Fibroblast of mammary gland (primary cell): Measurements from ENCODE around the gene SETBP1.

ENCODE experiments used
- DNase-seq: peaks from one replicate; pipeline ENCODE4 v3.0.0-alpha.2; 2010; ENCODE audit warnings: low read depth
- H3K4me3 ChIP-seq: 2 replicates; pipeline ENCODE4 v1.5.1; 2011; ENCODE audit warnings: low read depth, mild to moderate bottlenecking, low read length, moderate library complexity; ENCODE audit not compliant: control insufficient read depth
- TF ChIP-seq, protein P1 (sequence below): conservative IDR thresholded peaks from 2 replicates; pipeline ENCODE4 v1.5.1; 2011; ENCODE audit warnings: low read depth, low read length, inconsistent platforms; ENCODE audit not compliant: control insufficient read depth, insufficient read depth

Gene SETBP1

DNA sequence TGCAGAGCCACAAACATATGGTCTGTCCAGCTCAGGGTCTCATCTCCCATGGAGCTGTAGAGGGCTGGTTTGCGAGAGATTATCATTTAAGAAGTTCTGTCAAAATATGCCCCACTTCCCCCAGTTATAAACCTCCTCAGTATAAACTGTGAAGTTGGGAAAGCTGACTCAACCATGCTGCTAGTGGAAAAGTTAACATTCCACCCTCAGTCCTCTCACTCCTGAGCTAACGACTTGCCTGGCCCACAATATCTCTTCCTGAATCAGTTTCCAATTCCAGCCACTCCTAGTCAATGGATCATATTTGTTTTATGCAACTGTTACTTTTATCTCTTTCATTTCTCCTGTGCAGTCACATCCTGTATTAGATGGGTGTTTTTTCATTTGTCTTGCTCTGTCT, 326.2 kb downstream of the SETBP1 start:
- TF ChIP-seq, protein P1, sequence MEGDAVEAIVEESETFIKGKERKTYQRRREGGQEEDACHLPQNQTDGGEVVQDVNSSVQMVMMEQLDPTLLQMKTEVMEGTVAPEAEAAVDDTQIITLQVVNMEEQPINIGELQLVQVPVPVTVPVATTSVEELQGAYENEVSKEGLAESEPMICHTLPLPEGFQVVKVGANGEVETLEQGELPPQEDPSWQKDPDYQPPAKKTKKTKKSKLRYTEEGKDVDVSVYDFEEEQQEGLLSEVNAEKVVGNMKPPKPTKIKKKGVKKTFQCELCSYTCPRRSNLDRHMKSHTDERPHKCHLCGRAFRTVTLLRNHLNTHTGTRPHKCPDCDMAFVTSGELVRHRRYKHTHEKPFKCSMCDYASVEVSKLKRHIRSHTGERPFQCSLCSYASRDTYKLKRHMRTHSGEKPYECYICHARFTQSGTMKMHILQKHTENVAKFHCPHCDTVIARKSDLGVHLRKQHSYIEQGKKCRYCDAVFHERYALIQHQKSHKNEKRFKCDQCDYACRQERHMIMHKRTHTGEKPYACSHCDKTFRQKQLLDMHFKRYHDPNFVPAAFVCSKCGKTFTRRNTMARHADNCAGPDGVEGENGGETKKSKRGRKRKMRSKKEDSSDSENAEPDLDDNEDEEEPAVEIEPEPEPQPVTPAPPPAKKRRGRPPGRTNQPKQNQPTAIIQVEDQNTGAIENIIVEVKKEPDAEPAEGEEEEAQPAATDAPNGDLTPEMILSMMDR: no peak
- H3K4me3 ChIP-seq: no peak overlapping the region
- peak; percentile 33 for DNase-seq

DNA sequence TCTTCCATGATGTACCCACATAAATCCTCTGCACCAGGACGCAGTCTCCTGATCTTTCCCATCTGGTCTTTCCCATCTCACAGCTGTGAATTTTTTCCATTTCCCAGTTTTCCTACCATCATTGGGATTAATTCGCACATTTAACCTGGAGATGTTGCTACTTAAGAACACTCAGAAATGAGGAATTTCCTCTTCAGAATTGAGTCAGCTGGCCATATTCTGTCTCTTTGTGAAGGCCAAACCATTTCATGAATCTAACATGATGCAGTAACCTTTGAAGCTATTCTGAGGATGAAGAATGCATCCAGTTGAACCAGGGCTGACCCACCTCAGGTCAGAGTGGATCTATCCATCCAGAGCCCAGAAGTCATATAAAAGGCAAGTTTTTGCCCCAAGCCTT, 326.8 kb downstream of the SETBP1 start:
- no peak overlapping the region for H3K4me3 ChIP-seq
- TF ChIP-seq, protein P1: no peak
- peak; percentile 24 for DNase-seq

DNA sequence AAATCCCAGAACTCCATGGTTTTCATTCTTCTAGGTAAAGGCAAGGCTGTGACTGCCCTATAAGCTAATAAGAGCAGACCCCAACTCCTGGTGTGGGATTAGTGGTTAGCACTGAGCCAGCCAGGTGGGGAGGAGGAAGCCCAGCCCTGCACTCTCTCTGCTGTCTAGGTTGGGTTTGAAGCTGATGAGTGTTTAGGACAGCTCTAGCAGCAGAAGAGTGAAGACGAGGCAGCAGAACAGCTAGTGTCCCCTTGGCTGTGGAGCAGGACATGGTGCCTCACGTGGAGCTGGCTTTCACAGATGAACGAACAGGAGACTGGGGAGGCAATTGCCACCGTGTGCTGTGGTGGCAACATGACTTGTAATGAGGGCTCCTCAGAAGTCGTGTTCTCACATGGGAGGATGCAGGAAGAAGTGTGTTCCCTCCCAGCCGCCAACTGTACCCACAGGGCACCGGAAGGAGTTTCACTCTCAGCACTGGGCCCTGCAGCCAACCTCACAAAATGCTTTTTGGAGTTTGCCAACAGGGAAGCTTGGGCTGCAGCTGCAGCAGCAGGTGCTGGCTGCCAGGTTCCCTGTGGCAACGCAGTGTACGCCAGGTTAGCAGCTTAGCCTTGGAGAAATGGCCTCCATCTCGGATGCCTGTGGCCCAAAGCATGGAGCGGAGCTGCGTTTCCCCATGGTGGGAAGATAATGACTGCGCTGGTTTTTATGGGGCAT, 328.2 kb downstream of the SETBP1 start:
- no peak overlapping the region for H3K4me3 ChIP-seq
- DNase-seq: no peak
- TF ChIP-seq, protein P1: no peak

DNA sequence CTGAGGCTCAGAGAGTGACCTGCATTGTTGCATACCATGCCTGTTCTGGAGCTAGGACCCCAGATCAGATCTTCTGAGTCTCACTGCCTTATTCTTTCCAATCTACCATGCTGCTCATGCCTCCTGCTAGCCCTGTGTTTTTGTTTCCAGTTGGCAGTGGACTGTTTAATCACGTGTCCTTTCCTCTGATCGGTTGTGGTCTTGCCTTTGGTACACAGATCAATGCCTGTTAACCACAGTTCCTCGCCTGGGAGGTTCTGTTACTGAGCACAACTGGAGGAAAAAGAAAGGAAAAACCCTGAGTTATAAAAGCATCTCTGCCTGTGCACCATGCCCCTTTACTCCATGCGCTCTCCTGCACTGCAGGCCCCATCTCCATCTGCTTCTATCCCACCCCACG, 329.1 kb downstream of the SETBP1 start:
- TF ChIP-seq, protein P1: no peak
- no peak for DNase-seq
- no peak overlapping the region for H3K4me3 ChIP-seq

DNA sequence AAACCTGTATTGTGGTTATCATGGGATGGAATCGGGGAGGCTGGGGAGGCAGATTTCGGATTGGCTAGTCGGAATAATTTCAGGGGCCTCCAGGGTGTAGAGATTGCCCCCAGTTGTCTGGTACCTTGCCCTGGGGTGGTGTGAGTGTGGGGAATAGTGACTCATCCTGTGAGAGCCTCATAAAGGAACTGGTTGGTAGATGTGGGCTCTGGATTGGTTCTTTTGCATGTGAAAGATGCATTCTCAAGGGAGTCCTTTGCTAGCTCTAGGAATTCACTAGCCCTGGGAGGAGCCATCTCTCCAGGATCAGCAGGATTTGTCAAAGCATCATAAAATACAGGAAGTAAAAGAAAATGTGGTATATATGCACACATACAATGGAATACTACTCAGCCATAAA, 331.6 kb downstream of the SETBP1 start:
- DNase-seq: peak; percentile 45

DNA sequence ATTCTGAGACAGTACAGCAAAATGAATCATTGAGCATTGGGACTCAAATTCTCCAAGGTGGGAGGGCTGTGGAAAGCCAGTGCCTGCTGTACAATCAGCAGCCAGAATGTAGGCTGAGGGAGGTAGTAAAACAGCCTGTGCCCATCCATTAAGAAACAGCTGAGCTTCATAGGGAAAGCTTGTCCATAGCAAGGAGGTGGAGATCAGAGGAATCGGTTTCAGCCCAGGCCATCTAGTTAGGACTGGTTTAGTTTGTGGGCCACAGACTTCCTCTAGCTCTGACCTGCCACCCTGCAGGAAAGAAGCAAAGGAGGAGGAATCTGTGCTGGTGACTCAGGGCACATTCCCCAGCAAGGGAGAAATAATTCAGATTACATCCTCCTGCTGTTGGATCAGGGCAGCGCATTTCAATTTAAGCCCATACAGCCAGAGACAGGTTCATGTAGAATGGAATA, 333.4 kb downstream of the SETBP1 start:
- DNase-seq: peak; percentile 83
- H3K4me3 ChIP-seq: no peak overlapping the region
- TF ChIP-seq, protein P1: peak; percentile 36

More for the DNA sequence above, 331.6 kb downstream of the SETBP1 start:
- H3K4me3 ChIP-seq: no peak overlapping the region
- TF ChIP-seq, protein P1: no peak
